ENCODE results near the gene KRTAP3-2. TPM values are rescaled to one million over a fixed set of nuclear protein-coding genes. Genes with fewer than 3 reads are reported as not detected.

Gene KRTAP3-2
- total and polyA plus RNA-seq, 11 donors: not detected

DNA sequence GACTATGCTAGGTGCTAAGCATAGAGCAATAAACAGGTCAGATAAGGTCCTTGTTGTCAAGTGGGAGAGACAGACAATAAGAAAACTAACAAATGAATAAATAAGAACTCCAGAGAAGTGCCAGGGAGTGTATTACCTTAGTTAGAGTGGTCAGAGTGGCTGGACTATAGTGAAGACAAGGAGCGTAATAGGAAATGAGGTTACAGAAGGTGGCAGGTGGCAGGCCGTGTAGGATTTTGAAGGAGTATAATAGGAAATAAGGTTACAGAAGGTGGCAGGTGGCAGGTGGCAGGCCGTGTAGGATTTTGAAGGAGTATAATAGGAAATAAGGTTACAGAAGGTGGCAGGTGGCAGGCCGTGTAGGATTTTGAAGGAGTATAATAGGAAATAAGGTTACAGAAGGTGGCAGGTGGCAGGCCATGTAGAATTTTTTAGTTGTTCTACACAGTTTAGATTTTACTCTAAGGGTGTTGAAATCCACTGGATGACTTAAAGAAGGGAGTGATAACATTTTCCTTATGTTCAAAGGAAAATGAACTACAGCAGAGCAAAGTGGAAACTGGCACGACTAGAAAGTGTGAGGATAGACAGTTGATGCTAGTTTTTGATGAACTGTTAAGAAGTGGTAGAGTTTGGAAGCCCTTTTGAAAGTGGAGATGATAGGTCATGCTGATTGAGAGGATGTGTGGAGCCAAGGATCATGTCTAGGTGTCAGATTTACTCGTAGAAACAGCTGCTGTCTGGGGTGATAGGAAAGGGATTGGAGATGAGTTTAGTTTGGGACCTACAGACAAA is 12.8 kb upstream of the KRTAP3-2 start:
- DNase-seq (no peak), ATAC-seq (no peak)
- H3K9me3 ChIP-seq: no peaks in the 10 kb centered on the region
- H3K4me1 ChIP-seq: peaks cover 0 to 9% (median 0%) of the 10 kb centered on the region in 12 donors
- WGBS, 4 donors: 67 to 68% (median 67%) methylated on average over 6 of the region's 6 CpGs
- H3K27me3 ChIP-seq: peaks cover 0 to 4% (median 0%) of the 10 kb centered on the region in 9 donors
- TF ChIP-seq, protein P1, sequence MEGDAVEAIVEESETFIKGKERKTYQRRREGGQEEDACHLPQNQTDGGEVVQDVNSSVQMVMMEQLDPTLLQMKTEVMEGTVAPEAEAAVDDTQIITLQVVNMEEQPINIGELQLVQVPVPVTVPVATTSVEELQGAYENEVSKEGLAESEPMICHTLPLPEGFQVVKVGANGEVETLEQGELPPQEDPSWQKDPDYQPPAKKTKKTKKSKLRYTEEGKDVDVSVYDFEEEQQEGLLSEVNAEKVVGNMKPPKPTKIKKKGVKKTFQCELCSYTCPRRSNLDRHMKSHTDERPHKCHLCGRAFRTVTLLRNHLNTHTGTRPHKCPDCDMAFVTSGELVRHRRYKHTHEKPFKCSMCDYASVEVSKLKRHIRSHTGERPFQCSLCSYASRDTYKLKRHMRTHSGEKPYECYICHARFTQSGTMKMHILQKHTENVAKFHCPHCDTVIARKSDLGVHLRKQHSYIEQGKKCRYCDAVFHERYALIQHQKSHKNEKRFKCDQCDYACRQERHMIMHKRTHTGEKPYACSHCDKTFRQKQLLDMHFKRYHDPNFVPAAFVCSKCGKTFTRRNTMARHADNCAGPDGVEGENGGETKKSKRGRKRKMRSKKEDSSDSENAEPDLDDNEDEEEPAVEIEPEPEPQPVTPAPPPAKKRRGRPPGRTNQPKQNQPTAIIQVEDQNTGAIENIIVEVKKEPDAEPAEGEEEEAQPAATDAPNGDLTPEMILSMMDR (IDR thresholded peaks at IDR 0.05): no peak
- no peak for TF ChIP-seq POLR2A (IDR thresholded peaks at IDR 0.05)
- no peaks in the 10 kb centered on the region for H3K36me3 ChIP-seq
- intact Hi-C loops (cut with DNase I): loop anchor here in 1 of 10 donors (5.0 kb wide), 1 partner anchor 50 kb away; no protein-coding TSS in a partner anchor
- H3K27ac ChIP-seq: no peak overlapping the region
- H3K4me3 ChIP-seq: no peak overlapping the region

GRCh38 chr17:41010441-41010840 is 10.7 kb upstream of the KRTAP3-2 start:
- Histone ChIP-seq H3K9me3 (no peaks in the 10 kb centered on the region), H3K36me3 (no peaks in the 10 kb centered on the region), H3K4me3 (no peak overlapping the region), H3K27ac (no peak overlapping the region), H3K4me1 (peaks cover 0 to 9% (median 0%) of the 10 kb centered on the region in 12 donors), H3K27me3 (peaks cover 0 to 4% (median 0%) of the 10 kb centered on the region in 9 donors)
- ATAC-seq (no peak), DNase-seq (no peak)
- TF ChIP-seq POLR2A (IDR thresholded peaks at IDR 0.05): no peak
- TF ChIP-seq, protein P1 (IDR thresholded peaks at IDR 0.05): no peak
- intact Hi-C loops (cut with DNase I): loop anchor here in 1 of 10 donors (5.0 kb wide), 1 partner anchor 48 kb away; no protein-coding TSS in a partner anchor

- no peak for TF ChIP-seq POLR2A (IDR thresholded peaks at IDR 0.05)
- TF ChIP-seq, protein P1 (IDR thresholded peaks at IDR 0.05): no peak
- H3K36me3 ChIP-seq: no peaks in the 10 kb centered on the region
- DNase-seq (no peak), ATAC-seq (no peak)
- no peak overlapping the region for H3K27ac ChIP-seq
- no peak overlapping the region for H3K4me3 ChIP-seq
- peaks cover 0 to 9% (median 0%) of the 10 kb centered on the region in 12 donors for H3K4me1 ChIP-seq
- H3K9me3 ChIP-seq: no peaks in the 10 kb centered on the region
- intact Hi-C loops (cut with DNase I): loop anchor here in 1 of 10 donors (5.0 kb wide), 1 partner anchor 48 kb away; no protein-coding TSS in a partner anchor
- WGBS, 4 donors: 80 to 90% (median 87%) methylated on average over 1 of the region's 1 CpG
- peaks cover 0 to 4% (median 0%) of the 10 kb centered on the region in 9 donors for H3K27me3 ChIP-seq
Observed at GRCh38 chr17:41009936-41010335, 10.2 kb upstream of the KRTAP3-2 start.

GRCh38 chr17:41009301-41009760 is 9.6 kb upstream of the KRTAP3-2 start:
- intact Hi-C loops (cut with DNase I): no loop called here
- no peaks in the 10 kb centered on the region for H3K9me3 ChIP-seq
- 42 to 53% (median 48%) methylated on average over 4 of the region's 4 CpGs for WGBS, 4 donors
- peaks cover 0 to 9% (median 0%) of the 10 kb centered on the region in 12 donors for H3K4me1 ChIP-seq
- no peaks in the 10 kb centered on the region for H3K27me3 ChIP-seq
- no peak overlapping the region for H3K4me3 ChIP-seq
- TF ChIP-seq, protein P1 (IDR thresholded peaks at IDR 0.05): no peak
- TF ChIP-seq POLR2A (IDR thresholded peaks at IDR 0.05): no peak
- H3K27ac ChIP-seq: no peak overlapping the region
- no peak for DNase-seq
- no peak for ATAC-seq
- H3K36me3 ChIP-seq: no peaks in the 10 kb centered on the region

All from heart left ventricle (tissue), 16 donors.